Caco-2 (cell line): ENCODE results near the gene EXD3. TPM values are rescaled to one million over a fixed set of nuclear protein-coding genes. Genes with fewer than 3 reads are reported as not detected.

ENCODE experiments used
- BruUV-seq: library from RNA; stranded (reverse); fragments of 400-500 nt; replicated peaks from 2 replicates; lab custom pipeline; 2021; lab: Mats Ljungman, UMichigan
- CTCF ChIA-PET: fragments of 300-600 bp; sonication (Branson Sonifier 250); formaldehyde crosslinking; loops from one replicate; lab custom pipeline; 2022; ENCODE audit warnings: antibody characterized with exemption; lab: Charles Lee
- POLR2A ChIA-PET: fragments of 300-600 bp; sonication (Branson Sonifier 250); formaldehyde crosslinking; loops from one replicate; lab custom pipeline; 2022; ENCODE audit warnings: antibody characterized with exemption; lab: Charles Lee
- DNase-seq, 2 experiments: peaks; one replicate each; pipeline versions ENCODE4 v3.0.0 to v3.0.0-alpha.2; 2020 to 2022
- H3K27me3 ChIP-seq: replicated peaks from 2 replicates; pipeline ENCODE4 v1.6.0; 2011; ENCODE audit warnings: low read length; ENCODE audit not compliant: control insufficient read depth, insufficient read depth
- H3K36me3 ChIP-seq: 2 replicates; pipeline ENCODE4 v1.5.1; 2011; ENCODE audit warnings: low read length; ENCODE audit not compliant: control insufficient read depth, insufficient read depth
- H3K4me1 ChIP-seq: fragments of 250-450 bp; sonication (Bioruptor Pico); 2 replicates; pipeline ENCODE4 v1.5.1; 2020; ENCODE audit warnings: mild to moderate bottlenecking
- H3K4me3 ChIP-seq: 2 replicates; pipeline ENCODE4 v1.5.1; 2011; ENCODE audit warnings: low read depth, mild to moderate bottlenecking, control low read depth, low read length
- H3K9me3 ChIP-seq: fragments of 250-450 bp; sonication (Bioruptor Pico); 2 replicates; pipeline ENCODE4 v1.5.1; 2020; ENCODE audit warnings: mild to moderate bottlenecking, moderate library complexity
- H3K27ac Mint-ChIP-seq: one replicate; pipeline ENCODE4 v1.8.0; 2022; ENCODE audit warnings: mixed read lengths; ENCODE audit not compliant: unreplicated experiment
- H3K27me3 Mint-ChIP-seq: one replicate; pipeline ENCODE4 v1.8.0; 2022; ENCODE audit warnings: mixed read lengths; ENCODE audit not compliant: insufficient read depth, unreplicated experiment
- H3K36me3 Mint-ChIP-seq: one replicate; pipeline ENCODE4 v1.8.0; 2022; ENCODE audit warnings: mild to moderate bottlenecking, mixed read lengths; ENCODE audit not compliant: insufficient read depth, unreplicated experiment
- H3K4me1 Mint-ChIP-seq: one replicate; pipeline ENCODE4 v1.8.0; 2022; ENCODE audit warnings: low read depth, mixed read lengths; ENCODE audit not compliant: unreplicated experiment
- H3K4me3 Mint-ChIP-seq: one replicate; pipeline ENCODE4 v1.8.0; 2022; ENCODE audit warnings: mild to moderate bottlenecking, moderate library complexity, mixed read lengths; ENCODE audit not compliant: unreplicated experiment
- H3K9me3 Mint-ChIP-seq: one replicate; pipeline ENCODE4 v1.8.0; 2022; ENCODE audit warnings: mixed read lengths; ENCODE audit not compliant: unreplicated experiment
- CTCF ChIP-seq, 2 experiments: fragments of 200-600 bp in 1 of 2; IDR thresholded peaks; 1 replicate in 1 of 2; 2 replicates in 1 of 2; pipeline versions ENCODE4 v1.5.1 to v1.8.0; 2011 to 2022; ENCODE audit warnings: antibody characterized with exemption in 1 of 2, control low read depth in 1 of 2, inconsistent platforms in 1 of 2, low read depth in 1 of 2, low read length in 1 of 2, mild to moderate bottlenecking in 1 of 2, moderate library complexity in 1 of 2; ENCODE audit not compliant: insufficient read depth in 1 of 2, severe bottlenecking in 1 of 2, unreplicated experiment in 1 of 2
- intact Hi-C: fragments of 100-400 bp; cut with micrococcal nuclease; formaldehyde crosslinking; loops from one replicate; pipeline ENCODE4 v1.10.0; 2022; ENCODE audit not compliant: unreplicated experiment
- total RNA-seq: library from RNA; stranded (reverse); gene quantifications from 2 replicates; pipeline ENCODE4 v1.2.3, GENCODE V29; 2022

The EXD3 gene
- total RNA-seq, 1 experiment from 2014 or later = 10.9 TPM

- Histone ChIP-seq H3K27me3 (no peaks in the 10 kb centered on the region), H3K4me3 (no peak overlapping the region), H3K4me1 (peaks cover 13% of the 10 kb centered on the region), H3K36me3 (no peaks in the 10 kb centered on the region), H3K9me3 (no peaks in the 10 kb centered on the region)
- Mint-ChIP-seq H3K27ac (peak overlapping the region; percentile 19), H3K27me3 (no peaks in the 10 kb centered on the region), H3K9me3 (no peaks in the 10 kb centered on the region), H3K4me1 (peaks cover 14% of the 10 kb centered on the region), H3K36me3 (peaks cover 31% of the 10 kb centered on the region), H3K4me3 (peak overlapping the region; percentile 54)
- intact Hi-C loops = loop anchor here (1.0 to 10.0 kb wide), 4 partner anchors 18 to 159 kb away; partner anchors contain the start of genes EXD3, NOXA1 and ZMYND19
- TF ChIP-seq CTCF (IDR thresholded peaks at IDR 0.05; ENCODE audit: insufficient read depth in 1 of 2, low read depth in 1 of 2, low read length in 1 of 2, severe bottlenecking in 1 of 2, unreplicated experiment in 1 of 2) = no peak
- CTCF ChIA-PET = interaction anchor here (0.7 to 2.5 kb wide), 4 partner anchors 23 to 159 kb away, joined by 3 to 26 read pairs (median 9); partner anchors contain the start of genes EXD3 and NOXA1
- POLR2A ChIA-PET = no interaction called here
- DNase-seq = no peak
- BruUV-seq = no TSS peak
Measured at GRCh38 chr9:137445930-137446431, 23.0 kb upstream of the EXD3 start.

- POLR2A ChIA-PET = no interaction called here
Measured at GRCh38 chr9:137445275-137445807, 22.4 kb upstream of the EXD3 start.

More at GRCh38 chr9:137445275-137445807, 22.4 kb upstream of the EXD3 start:
- H3K36me3 ChIP-seq = no peaks in the 10 kb centered on the region
- no TSS peak for BruUV-seq
- no peaks in the 10 kb centered on the region for H3K9me3 ChIP-seq
- H3K4me3 ChIP-seq = no peak overlapping the region
- Mint-ChIP-seq H3K27me3 (no peaks in the 10 kb centered on the region), H3K4me3 (peak overlapping the region; percentile 54), H3K9me3 (no peaks in the 10 kb centered on the region), H3K4me1 (peaks cover 14% of the 10 kb centered on the region), H3K27ac (peak overlapping the region; percentile 19), H3K36me3 (peaks cover 25% of the 10 kb centered on the region)
- intact Hi-C loops = loop anchor here (1.0 to 10.0 kb wide), 4 partner anchors 17 to 159 kb away; partner anchors contain the start of genes EXD3, NOXA1 and ZMYND19
- no peaks in the 10 kb centered on the region for H3K27me3 ChIP-seq
- peak; percentile 83 to 88 for DNase-seq
- TF ChIP-seq CTCF (IDR thresholded peaks at IDR 0.05; ENCODE audit: insufficient read depth in 1 of 2, low read depth in 1 of 2, low read length in 1 of 2, severe bottlenecking in 1 of 2, unreplicated experiment in 1 of 2) = peak; percentile 85 to 91
- H3K4me1 ChIP-seq = peaks cover 13% of the 10 kb centered on the region
- CTCF ChIA-PET = interaction anchor here (1.3 to 2.5 kb wide), 3 partner anchors 14 to 158 kb away, joined by 3 to 26 read pairs (median 14); partner anchors contain the start of genes EXD3, NOXA1 and NSMF
